ENCODE measurements around the gene PCMTD2. TPM values are rescaled to one million over a fixed set of nuclear protein-coding genes. Genes with fewer than 3 reads are reported as not detected.

PCMTD2 gene
- total and polyA plus RNA-seq, 2 experiments from 2014 or later = 33.8 to 76.1 TPM

GRCh38 chr20:64210656-64211369 is 44.7 kb upstream of the PCMTD2 start:
- DNase-seq (ENCODE audit: low spot score) (no peak), ATAC-seq (no peak)
- Mint-ChIP-seq H3K27ac (no peak overlapping the region), H3K4me1 (peaks cover 8% of the 10 kb centered on the region; the same call in 2 of the 3 replicates), H3K4me3 (no peak overlapping the region), H3K9me3 (no peaks in the 10 kb centered on the region), H3K36me3 (ENCODE audit: low read depth) (no peaks in the 10 kb centered on the region), H3K27me3 (ENCODE audit: insufficient read depth, low read depth, poor library complexity) (no peaks in the 10 kb centered on the region)
- Histone ChIP-seq H3K4me3 (no peak overlapping the region), H2AFZ (no peak overlapping the region), H3K9me2 (ENCODE audit: insufficient read depth) (no peaks in the 10 kb centered on the region), H3K4me2 (no peak overlapping the region), H3K79me2 (replicated peaks; ENCODE audit: insufficient read depth) (no peaks in the 10 kb centered on the region), H3K27me3 (ENCODE audit: insufficient read depth) (no peaks in the 10 kb centered on the region), H3F3A (replicated peaks; ENCODE audit: low read depth) (no peaks in the 10 kb centered on the region), H4K20me1 (replicated peaks; ENCODE audit: insufficient read depth) (no peaks in the 10 kb centered on the region), H3K27ac (ENCODE audit: low read depth) (no peak overlapping the region), H3K4me1 (ENCODE audit: insufficient read depth) (no peaks in the 10 kb centered on the region), H3K36me3 (ENCODE audit: insufficient read depth) (no peaks in the 10 kb centered on the region)
- TF ChIP-seq ETS1 (IDR thresholded peaks at IDR 0.05) (no peak), STAT1 (IDR thresholded peaks at IDR 0.05; ENCODE audit: unreplicated experiment) (no peak), ZNF114 (CRISPR knock-in tag; IDR thresholded peaks at IDR 0.05) (no peak), ZNF331 (CRISPR knock-in tag; IDR thresholded peaks at IDR 0.05; ENCODE audit: low read depth) (no peak), CREB1 (CRISPR knock-in tag; IDR thresholded peaks at IDR 0.05; ENCODE audit: low read depth) (no peak), ZNF462 (CRISPR knock-in tag; IDR thresholded peaks at IDR 0.05) (no peak), EZH2phosphoT487 (IDR thresholded peaks at IDR 0.05; ENCODE audit: unreplicated experiment) (no peak), JUNB (IDR thresholded peaks at IDR 0.05; ENCODE audit: unreplicated experiment) (no peak), EZH2 (IDR thresholded peaks at IDR 0.05; ENCODE audit: low read depth, unreplicated experiment) (no peak), POLR2AphosphoS5 (IDR thresholded peaks at IDR 0.05; ENCODE audit: low read depth) (no peak), REST (IDR thresholded peaks at IDR 0.05; ENCODE audit: unreplicated experiment) (no peak), NANOG (IDR thresholded peaks at IDR 0.05; ENCODE audit: borderline replicate concordance) (no peak), CTCF (conservative IDR thresholded peaks at IDR 0.05; ENCODE audit: low read depth in 2 of 2) (no peak)
